22Rv1 (cell line): ENCODE measurements around the gene RPLP2.

Experiments used
- H3K27ac ChIP-seq: fragments of 450-650 bp; 2 replicates; pipeline ENCODE4 v1.5.1; 2017
- ZFX ChIP-seq: fragments of 450-650 bp; IDR thresholded peaks from 2 replicates; pipeline ENCODE4 v1.6.1; 2017; ENCODE audit warnings: antibody characterized with exemption, borderline replicate concordance
- TF ChIP-seq, protein P1 (sequence below): fragments of 450-650 bp; IDR thresholded peaks from 2 replicates; pipeline ENCODE4 v1.5.1; 2017; ENCODE audit warnings: mild to moderate bottlenecking

RPLP2 gene

DNA sequence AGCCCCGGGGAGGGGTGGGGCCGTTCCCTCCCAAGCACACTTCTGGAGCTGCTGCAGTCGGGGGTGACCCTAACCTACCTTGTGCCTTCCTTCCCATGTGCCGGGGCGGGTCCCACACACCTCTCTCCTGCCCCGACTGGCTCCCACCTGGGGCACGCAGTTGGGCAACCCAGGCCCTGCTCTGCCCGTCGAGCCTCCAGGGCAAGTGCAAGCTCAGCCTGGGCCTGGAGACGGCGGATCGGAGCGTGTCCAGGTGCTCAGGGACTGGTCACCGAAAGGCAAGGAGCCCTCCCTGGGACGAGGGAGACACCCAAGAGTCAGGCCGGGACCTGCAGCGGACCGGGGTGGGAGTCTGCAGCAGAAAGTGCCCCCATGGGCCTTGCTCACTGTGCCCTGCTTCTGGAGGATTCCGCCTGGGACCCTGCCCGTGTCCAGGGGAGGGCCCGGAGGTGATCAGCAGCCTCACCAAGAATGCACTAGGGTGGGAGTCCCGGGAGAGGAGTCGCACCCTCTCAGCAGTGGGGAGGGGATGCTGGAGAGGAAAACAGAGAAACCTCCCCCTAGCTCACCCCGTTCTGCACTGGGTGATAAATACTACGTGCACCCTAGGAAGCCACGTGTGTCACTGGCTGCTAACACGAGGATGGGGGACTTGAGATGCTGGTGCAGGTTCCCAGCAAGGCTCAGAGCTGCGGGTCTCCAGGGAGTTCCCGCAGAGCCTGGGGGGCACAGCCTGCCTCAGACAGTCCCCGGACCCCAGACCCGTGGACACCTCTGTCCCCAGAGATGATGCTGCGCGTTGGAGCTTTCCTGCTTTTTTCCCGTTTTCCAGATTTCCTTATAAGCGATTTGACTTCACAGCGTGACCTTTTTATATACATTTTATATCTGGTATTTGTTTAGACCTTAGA is 27.2 kb upstream of the RPLP2 start:
- H3K27ac ChIP-seq, result no peak overlapping the region
- TF ChIP-seq, protein P1, sequence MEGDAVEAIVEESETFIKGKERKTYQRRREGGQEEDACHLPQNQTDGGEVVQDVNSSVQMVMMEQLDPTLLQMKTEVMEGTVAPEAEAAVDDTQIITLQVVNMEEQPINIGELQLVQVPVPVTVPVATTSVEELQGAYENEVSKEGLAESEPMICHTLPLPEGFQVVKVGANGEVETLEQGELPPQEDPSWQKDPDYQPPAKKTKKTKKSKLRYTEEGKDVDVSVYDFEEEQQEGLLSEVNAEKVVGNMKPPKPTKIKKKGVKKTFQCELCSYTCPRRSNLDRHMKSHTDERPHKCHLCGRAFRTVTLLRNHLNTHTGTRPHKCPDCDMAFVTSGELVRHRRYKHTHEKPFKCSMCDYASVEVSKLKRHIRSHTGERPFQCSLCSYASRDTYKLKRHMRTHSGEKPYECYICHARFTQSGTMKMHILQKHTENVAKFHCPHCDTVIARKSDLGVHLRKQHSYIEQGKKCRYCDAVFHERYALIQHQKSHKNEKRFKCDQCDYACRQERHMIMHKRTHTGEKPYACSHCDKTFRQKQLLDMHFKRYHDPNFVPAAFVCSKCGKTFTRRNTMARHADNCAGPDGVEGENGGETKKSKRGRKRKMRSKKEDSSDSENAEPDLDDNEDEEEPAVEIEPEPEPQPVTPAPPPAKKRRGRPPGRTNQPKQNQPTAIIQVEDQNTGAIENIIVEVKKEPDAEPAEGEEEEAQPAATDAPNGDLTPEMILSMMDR, result no peak
- TF ChIP-seq ZFX, result no peak

DNA sequence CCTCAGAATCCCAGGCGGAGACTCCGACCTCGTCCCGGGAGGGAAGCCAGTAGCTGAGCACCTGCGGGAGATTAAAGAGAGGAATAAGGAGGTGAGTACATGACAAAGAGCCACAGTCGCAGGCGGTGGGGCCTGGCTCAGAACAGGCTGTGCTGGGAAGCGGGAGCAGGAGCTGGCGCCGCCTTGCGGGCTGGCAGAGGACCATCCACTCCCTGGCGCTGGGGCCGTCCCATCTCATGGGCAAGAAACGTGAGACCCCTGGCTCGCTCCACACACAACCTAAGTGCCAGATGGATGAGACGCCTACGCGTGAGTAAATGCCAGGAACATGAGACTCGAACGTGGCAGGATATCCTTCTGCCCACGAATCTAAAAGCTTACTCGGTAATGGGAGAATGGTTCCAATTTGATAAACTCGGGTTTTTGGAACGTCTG is 26.2 kb upstream of the RPLP2 start:
- TF ChIP-seq ZFX, result no peak
- TF ChIP-seq, protein P1, result no peak
- H3K27ac ChIP-seq, result no peak overlapping the region

DNA sequence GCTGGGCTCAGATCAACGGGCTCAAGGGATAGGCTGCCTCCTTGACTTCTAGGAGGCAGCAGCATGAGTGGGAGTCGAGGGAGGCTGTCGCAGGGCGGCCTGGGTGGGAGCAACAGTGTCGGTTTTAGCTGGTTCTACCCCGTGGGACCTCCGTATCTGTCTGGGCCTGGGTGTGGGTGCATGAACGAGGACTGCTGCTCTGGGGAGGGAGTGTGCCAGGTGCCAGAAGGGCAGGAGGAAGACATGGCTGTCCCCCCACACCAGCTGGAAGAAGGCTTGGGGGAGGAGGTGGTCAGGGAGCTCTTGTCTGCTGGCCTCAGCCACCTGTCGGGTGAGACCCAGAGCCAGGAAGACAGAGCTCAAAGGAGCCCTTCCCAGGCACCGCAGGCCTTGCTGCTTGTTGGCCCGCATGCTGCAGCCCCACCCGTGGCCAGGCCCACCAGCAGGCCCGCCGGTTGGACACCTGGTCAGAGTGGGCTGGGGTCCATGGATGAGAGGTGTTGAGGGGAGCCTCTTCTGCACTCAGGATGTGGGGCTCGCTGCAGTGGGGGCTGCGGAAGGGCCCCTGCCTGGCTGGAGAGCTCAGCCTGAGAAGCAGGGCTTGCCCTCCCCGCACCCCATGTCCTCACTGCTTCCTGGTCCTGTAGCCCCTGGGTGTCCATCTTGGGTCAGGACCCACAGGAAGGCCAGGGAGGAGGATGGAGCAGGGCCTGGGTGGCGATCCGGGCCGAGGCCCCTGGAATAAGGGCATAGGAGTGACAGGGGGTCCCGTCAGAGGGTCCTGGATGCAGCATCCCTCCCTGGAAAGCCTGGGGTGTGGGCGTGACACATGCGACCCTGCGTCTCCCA is 23.3 kb upstream of the RPLP2 start:
- TF ChIP-seq ZFX, result no peak
- TF ChIP-seq, protein P1, result no peak
- H3K27ac ChIP-seq, result 0 out of 2 replicates have a peak overlapping the region, but pooled peaks have one; percentile 22

- TF ChIP-seq, protein P1, result no peak
- no peak for TF ChIP-seq ZFX
- no peak overlapping the region for H3K27ac ChIP-seq
Measured at GRCh38 chr11:787084-787675, 22.6 kb upstream of the RPLP2 start.

- no peak overlapping the region for H3K27ac ChIP-seq
- TF ChIP-seq, protein P1, result no peak
- no peak for TF ChIP-seq ZFX
Measured at GRCh38 chr11:788009-788640, 21.6 kb upstream of the RPLP2 start.

- TF ChIP-seq, protein P1, result no peak
- TF ChIP-seq ZFX, result no peak
- H3K27ac ChIP-seq, result no peak overlapping the region
Measured at GRCh38 chr11:788953-789940, 20.5 kb upstream of the RPLP2 start.
